Measurements from ENCODE around the gene PRRT4. TPM values are rescaled to one million over a fixed set of nuclear protein-coding genes. Genes with fewer than 3 reads are reported as not detected.
A peak's percentile ranks its signal among the peaks of the same experiment; 100 is the strongest.

PRRT4 gene
- total RNA-seq (0.28 TPM), polyA plus RNA-seq (0.66 TPM)
- long read RNA-seq, donor 1: 0 reads
- long read RNA-seq, donor 2: 0 reads
- long read RNA-seq, donor 3: 0 reads
- long read RNA-seq, donor 4: 0 reads
- long read RNA-seq, donor 5: 0 reads
- long read RNA-seq, donor 6: 0 reads
- long read RNA-seq, donor 7: 0 reads
- long read RNA-seq, donor 8: 0 reads
- long read RNA-seq, donor 9: 0 reads
- long read RNA-seq, donor 10: 0 reads

- H3K27me3 ChIP-seq (ENCODE audit: control insufficient read depth in 2 of 2, insufficient read depth in 1 of 2, low read length in 1 of 2): peaks cover 10 to 82% of the 10 kb centered on the region in 2 donors
- WGBS: 1% methylated on average over 88 of the region's 88 CpGs
- H3K4me1 ChIP-seq (ENCODE audit: control insufficient read depth in 2 of 2, insufficient read depth in 2 of 2, low read length in 2 of 2): peaks cover 11 to 23% of the 10 kb centered on the region in 2 donors
- H3K9me3 ChIP-seq (ENCODE audit: control insufficient read depth in 2 of 2, insufficient read depth in 1 of 2, low read length in 1 of 2): peaks cover 0 to 4% of the 10 kb centered on the region in 2 donors
- no peaks in the 10 kb centered on the region for H3K36me3 ChIP-seq (ENCODE audit: control insufficient read depth in 2 of 2, insufficient read depth in 2 of 2, low read length in 1 of 2)
- peak in 2 of 9 donors; percentile 49 to 67 for DNase-seq (ENCODE audit: low read depth in 6 of 9, low spot score in 9 of 9)
- peak within 1 kb of the TSS; percentile 33 to 50 for H3K4me3 ChIP-seq (ENCODE audit: low read length in 2 of 2)
- H3K27ac ChIP-seq (ENCODE audit: low read depth in 1 of 2, low read length in 1 of 2): no peak within 1 kb of the TSS
Measured at GRCh38 chr7:128361411-128362379, at the start of gene PRRT4. PRRT4 (minus strand) TSS chr7:128361690.

DNA sequence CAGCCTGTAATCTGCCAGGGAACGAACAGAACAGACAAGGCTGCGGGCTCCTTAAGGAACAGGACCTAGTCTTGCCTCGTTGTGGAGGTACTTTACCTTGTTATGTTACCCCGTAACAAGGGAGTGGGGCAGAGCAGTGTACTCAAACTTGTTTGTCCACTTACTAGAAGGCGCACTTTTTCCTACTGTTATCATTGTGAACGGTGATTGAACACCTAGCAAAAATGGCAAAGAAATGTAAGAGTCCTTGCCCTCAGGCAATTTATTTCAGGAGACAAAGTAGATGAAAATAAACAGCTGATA is 48.9 kb upstream of the PRRT4 start:
- Histone ChIP-seq H3K36me3 (ENCODE audit: control insufficient read depth in 2 of 2, insufficient read depth in 2 of 2, low read length in 1 of 2) (no peaks in the 10 kb centered on the region), H3K27ac (ENCODE audit: low read depth in 1 of 2, low read length in 1 of 2) (peak overlapping the region in 1 of 2 donors; percentile 82), H3K9me3 (ENCODE audit: control insufficient read depth in 2 of 2, insufficient read depth in 1 of 2, low read length in 1 of 2) (peaks cover 0 to 3% of the 10 kb centered on the region in 2 donors), H3K4me3 (ENCODE audit: low read length in 2 of 2) (peak overlapping the region; percentile 52 to 81), H3K4me1 (ENCODE audit: control insufficient read depth in 2 of 2, insufficient read depth in 2 of 2, low read length in 2 of 2) (peaks cover 4 to 23% of the 10 kb centered on the region in 2 donors), H3K27me3 (ENCODE audit: control insufficient read depth in 2 of 2, insufficient read depth in 1 of 2, low read length in 1 of 2) (peaks cover 8 to 65% of the 10 kb centered on the region in 2 donors)
- DNase-seq (ENCODE audit: low read depth in 6 of 9, low spot score in 9 of 9): no peak
- WGBS: 4% methylated on average over 6 of the region's 6 CpGs

DNA sequence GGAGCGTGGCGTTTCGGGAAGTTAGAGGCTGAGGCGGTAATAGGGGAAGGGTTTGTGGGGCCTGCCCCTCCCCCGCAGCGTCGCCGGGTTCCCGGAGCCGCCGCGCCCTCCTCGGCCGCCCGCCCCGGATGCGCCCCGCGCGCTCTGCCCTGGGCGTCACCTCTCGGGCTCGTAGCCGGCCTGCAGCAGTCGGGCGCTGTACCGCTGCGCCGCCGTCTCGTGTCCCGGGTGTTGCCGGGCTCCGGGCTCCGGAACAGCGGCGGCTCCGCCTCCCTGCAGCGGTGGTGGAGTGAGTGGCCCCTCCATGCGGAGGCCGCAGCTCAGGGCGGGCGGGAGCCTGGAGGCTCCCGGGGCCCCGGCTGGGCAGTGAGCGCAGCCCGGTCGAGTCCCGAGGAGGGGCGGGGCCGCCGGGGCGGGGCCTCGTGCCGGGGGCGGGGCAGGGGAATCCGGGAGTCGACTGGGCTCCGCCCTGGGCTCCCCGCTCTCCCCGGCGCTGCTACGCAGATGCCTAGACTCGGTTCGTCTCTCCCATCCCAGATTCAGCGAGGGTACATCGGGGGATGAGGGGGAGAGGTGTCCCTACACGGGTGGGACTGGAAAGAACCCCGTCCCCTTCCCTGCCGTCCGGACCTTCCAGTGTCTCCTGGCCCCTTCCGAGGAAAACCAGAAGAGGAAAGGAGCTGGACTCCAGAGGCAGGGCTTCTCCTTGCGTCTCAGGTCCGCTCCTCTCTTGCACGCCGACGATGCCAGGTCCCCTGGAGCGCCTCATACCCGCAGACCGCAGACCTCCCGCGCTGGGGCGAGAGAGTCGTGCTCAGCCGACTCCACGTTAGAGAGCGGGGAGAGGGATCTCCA is 48.3 kb upstream of the PRRT4 start, which contains the start of gene IMPDH1:
Gene IMPDH1, minus strand, starts transcription at position 387 of the 855 bp plus-strand sequence. Its CDS starts 81 bp downstream, at position 306.
- peak in 6 of 9 donors; percentile 55 to 82 (median 57) for DNase-seq (ENCODE audit: low read depth in 6 of 9, low spot score in 9 of 9)
- Histone ChIP-seq H3K4me3 (ENCODE audit: low read length in 2 of 2) (peak within 1 kb of the TSS; percentile 52 to 81), H3K27ac (ENCODE audit: low read depth in 1 of 2, low read length in 1 of 2) (peak within 1 kb of the TSS; percentile 11 to 82), H3K27me3 (ENCODE audit: control insufficient read depth in 2 of 2, insufficient read depth in 1 of 2, low read length in 1 of 2) (peaks cover 8 to 71% of the 10 kb centered on the region in 2 donors), H3K36me3 (ENCODE audit: control insufficient read depth in 2 of 2, insufficient read depth in 2 of 2, low read length in 1 of 2) (no peaks in the 10 kb centered on the region), H3K4me1 (ENCODE audit: control insufficient read depth in 2 of 2, insufficient read depth in 2 of 2, low read length in 2 of 2) (peaks cover 9 to 28% of the 10 kb centered on the region in 2 donors), H3K9me3 (ENCODE audit: control insufficient read depth in 2 of 2, insufficient read depth in 1 of 2, low read length in 1 of 2) (peaks cover 0 to 3% of the 10 kb centered on the region in 2 donors)
- WGBS: under 1% methylated on average over 87 of the region's 87 CpGs

DNA sequence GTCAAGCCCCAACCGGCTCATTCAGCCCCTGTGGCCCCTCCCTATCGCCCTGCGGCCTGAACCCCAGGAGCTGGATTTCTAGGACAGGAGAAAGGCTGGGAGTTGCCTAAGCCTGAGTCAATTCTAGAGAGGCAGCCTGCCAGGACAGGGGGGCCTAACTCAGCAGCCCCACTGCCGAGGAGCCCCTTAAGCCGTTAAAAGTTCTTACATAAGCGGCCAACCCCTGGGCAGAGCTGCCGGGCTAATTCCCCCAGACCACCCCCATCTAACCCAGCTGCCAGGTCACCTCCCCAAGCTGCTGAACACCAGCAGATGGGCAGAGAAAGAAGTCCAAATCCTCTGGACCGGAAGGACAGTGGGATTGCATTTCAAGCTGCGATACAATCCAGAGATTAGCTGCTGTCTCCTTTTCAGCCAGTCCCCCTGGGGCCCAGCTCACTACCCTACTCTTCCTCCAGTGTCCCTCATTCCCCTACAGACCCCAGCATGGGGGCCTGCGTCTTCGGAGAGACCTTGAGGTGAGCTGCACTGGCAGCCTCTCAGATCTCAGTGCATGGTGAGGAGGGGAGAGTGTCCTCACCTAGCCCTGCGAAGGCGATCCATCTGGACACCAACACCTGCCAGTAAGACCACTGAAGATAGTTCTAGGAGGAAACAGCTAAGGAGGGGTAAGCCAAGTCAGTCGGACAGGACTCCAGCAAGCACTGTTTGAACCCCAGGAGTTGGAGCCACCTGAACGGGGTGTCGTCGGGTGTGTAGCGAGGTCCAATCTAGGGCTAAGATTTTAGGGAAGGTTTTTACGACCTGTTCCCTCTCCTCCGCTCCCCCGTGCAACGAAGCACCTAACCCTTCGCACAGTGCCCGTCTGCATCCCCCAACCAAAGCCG is 47.5 kb upstream of the PRRT4 start:
- H3K4me1 ChIP-seq (ENCODE audit: control insufficient read depth in 2 of 2, insufficient read depth in 2 of 2, low read length in 2 of 2): peaks cover 11 to 36% of the 10 kb centered on the region in 2 donors
- WGBS: 45% methylated on average over 25 of the region's 25 CpGs

GRCh38 chr7:128407751-128408708 is 46.5 kb upstream of the PRRT4 start:
- peaks cover 11 to 36% of the 10 kb centered on the region in 2 donors for H3K4me1 ChIP-seq (ENCODE audit: control insufficient read depth in 2 of 2, insufficient read depth in 2 of 2, low read length in 2 of 2)
- no peak for DNase-seq (ENCODE audit: low read depth in 6 of 9, low spot score in 9 of 9)
- H3K27ac ChIP-seq (ENCODE audit: low read depth in 1 of 2, low read length in 1 of 2): peak overlapping the region in 1 of 2 donors; percentile 26
- H3K4me3 ChIP-seq (ENCODE audit: low read length in 2 of 2): no peak overlapping the region
- peaks cover 0 to 3% of the 10 kb centered on the region in 2 donors for H3K9me3 ChIP-seq (ENCODE audit: control insufficient read depth in 2 of 2, insufficient read depth in 1 of 2, low read length in 1 of 2)
- no peaks in the 10 kb centered on the region for H3K36me3 ChIP-seq (ENCODE audit: control insufficient read depth in 2 of 2, insufficient read depth in 2 of 2, low read length in 1 of 2)
- peaks cover 8 to 74% of the 10 kb centered on the region in 2 donors for H3K27me3 ChIP-seq (ENCODE audit: control insufficient read depth in 2 of 2, insufficient read depth in 1 of 2, low read length in 1 of 2)
- WGBS: 69% methylated on average over 11 of the region's 11 CpGs

More for the DNA sequence above, 47.5 kb upstream of the PRRT4 start:
- Histone ChIP-seq H3K4me3 (ENCODE audit: low read length in 2 of 2) (peak overlapping the region; percentile 27 to 81), H3K27ac (ENCODE audit: low read depth in 1 of 2, low read length in 1 of 2) (peak overlapping the region in 1 of 2 donors; percentile 26), H3K27me3 (ENCODE audit: control insufficient read depth in 2 of 2, insufficient read depth in 1 of 2, low read length in 1 of 2) (peaks cover 8 to 77% of the 10 kb centered on the region in 2 donors), H3K36me3 (ENCODE audit: control insufficient read depth in 2 of 2, insufficient read depth in 2 of 2, low read length in 1 of 2) (no peaks in the 10 kb centered on the region), H3K9me3 (ENCODE audit: control insufficient read depth in 2 of 2, insufficient read depth in 1 of 2, low read length in 1 of 2) (peaks cover 0 to 3% of the 10 kb centered on the region in 2 donors)
- DNase-seq (ENCODE audit: low read depth in 6 of 9, low spot score in 9 of 9): peak in 1 of 9 donors; percentile 23

GRCh38 chr7:128407233-128407589 is 45.7 kb upstream of the PRRT4 start:
- H3K4me3 ChIP-seq (ENCODE audit: low read length in 2 of 2): no peak overlapping the region
- WGBS: 95% methylated on average over 7 of the region's 7 CpGs
- peaks cover 8 to 72% of the 10 kb centered on the region in 2 donors for H3K27me3 ChIP-seq (ENCODE audit: control insufficient read depth in 2 of 2, insufficient read depth in 1 of 2, low read length in 1 of 2)
- peaks cover 0 to 3% of the 10 kb centered on the region in 2 donors for H3K9me3 ChIP-seq (ENCODE audit: control insufficient read depth in 2 of 2, insufficient read depth in 1 of 2, low read length in 1 of 2)
- no peak overlapping the region for H3K27ac ChIP-seq (ENCODE audit: low read depth in 1 of 2, low read length in 1 of 2)
- DNase-seq (ENCODE audit: low read depth in 6 of 9, low spot score in 9 of 9): no peak
- no peaks in the 10 kb centered on the region for H3K36me3 ChIP-seq (ENCODE audit: control insufficient read depth in 2 of 2, insufficient read depth in 2 of 2, low read length in 1 of 2)
- H3K4me1 ChIP-seq (ENCODE audit: control insufficient read depth in 2 of 2, insufficient read depth in 2 of 2, low read length in 2 of 2): peaks cover 11 to 36% of the 10 kb centered on the region in 2 donors

DNA sequence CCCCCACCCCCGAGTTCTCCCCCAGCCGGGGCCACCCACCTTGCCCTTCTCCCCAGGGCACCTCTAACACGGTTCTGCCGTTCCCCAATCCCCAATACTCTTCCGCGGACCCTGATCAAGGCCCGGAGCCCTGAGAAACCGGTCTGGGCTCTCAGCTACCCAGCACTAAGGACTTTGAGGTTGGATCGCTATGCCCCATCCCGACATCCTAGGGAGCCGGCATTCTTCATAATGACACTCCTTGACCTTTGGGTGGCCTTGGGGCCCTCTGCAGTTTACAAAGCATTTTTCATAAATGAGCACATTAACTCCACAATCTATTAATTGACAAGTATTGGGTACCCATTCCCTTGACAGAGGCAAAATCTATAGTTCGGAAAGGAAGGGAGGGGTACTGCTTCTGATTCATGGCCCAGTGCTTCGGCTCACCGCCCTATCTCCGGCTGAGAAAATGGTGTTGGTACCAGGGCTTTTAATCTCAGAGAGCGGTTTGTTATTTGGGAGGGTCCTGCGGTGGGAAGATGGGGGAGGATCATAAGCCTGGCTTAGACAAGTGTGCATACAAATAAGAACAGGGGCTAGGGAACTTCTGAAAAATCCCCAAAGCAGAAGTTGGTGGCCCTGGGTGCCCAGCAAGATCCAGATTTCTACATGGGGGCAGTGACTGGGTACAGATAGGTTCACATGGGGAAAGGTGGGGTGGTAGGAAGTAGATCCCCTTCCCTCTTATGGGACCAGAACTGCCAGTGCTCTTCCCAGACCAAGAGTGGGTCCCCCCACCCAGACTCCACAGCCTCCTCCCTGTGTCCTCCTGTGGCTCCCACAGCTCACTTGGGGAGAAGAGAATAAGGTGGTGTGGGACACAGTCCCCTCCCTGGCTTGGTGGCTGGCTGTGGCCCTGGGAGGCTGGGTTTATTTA is 45.1 kb upstream of the PRRT4 start:
- peaks cover 11 to 36% of the 10 kb centered on the region in 2 donors for H3K4me1 ChIP-seq (ENCODE audit: control insufficient read depth in 2 of 2, insufficient read depth in 2 of 2, low read length in 2 of 2)
- DNase-seq (ENCODE audit: low read depth in 6 of 9, low spot score in 9 of 9): no peak
- WGBS: 64% methylated on average over 17 of the region's 17 CpGs
- no peak overlapping the region for H3K27ac ChIP-seq (ENCODE audit: low read depth in 1 of 2, low read length in 1 of 2)
- H3K36me3 ChIP-seq (ENCODE audit: control insufficient read depth in 2 of 2, insufficient read depth in 2 of 2, low read length in 1 of 2): no peaks in the 10 kb centered on the region
- H3K27me3 ChIP-seq (ENCODE audit: control insufficient read depth in 2 of 2, insufficient read depth in 1 of 2, low read length in 1 of 2): peaks cover 8 to 69% of the 10 kb centered on the region in 2 donors
- H3K4me3 ChIP-seq (ENCODE audit: low read length in 2 of 2): peak overlapping the region in 1 of 2 donors; percentile 57
- peaks cover 0 to 3% of the 10 kb centered on the region in 2 donors for H3K9me3 ChIP-seq (ENCODE audit: control insufficient read depth in 2 of 2, insufficient read depth in 1 of 2, low read length in 1 of 2)

Measured in thymus (tissue), 14 donors.